Activated T-cell treated with anti-CD3 and anti-CD28 coated beads, Interleukin-2, amount 50 U/mL, for 1 hour (primary cell): Measurements from ENCODE around the gene GABBR1.

Experiments used
- DNase-seq: peaks from one replicate; pipeline ENCODE4 v3.0.0-alpha.2; 2020

Gene GABBR1

DNA sequence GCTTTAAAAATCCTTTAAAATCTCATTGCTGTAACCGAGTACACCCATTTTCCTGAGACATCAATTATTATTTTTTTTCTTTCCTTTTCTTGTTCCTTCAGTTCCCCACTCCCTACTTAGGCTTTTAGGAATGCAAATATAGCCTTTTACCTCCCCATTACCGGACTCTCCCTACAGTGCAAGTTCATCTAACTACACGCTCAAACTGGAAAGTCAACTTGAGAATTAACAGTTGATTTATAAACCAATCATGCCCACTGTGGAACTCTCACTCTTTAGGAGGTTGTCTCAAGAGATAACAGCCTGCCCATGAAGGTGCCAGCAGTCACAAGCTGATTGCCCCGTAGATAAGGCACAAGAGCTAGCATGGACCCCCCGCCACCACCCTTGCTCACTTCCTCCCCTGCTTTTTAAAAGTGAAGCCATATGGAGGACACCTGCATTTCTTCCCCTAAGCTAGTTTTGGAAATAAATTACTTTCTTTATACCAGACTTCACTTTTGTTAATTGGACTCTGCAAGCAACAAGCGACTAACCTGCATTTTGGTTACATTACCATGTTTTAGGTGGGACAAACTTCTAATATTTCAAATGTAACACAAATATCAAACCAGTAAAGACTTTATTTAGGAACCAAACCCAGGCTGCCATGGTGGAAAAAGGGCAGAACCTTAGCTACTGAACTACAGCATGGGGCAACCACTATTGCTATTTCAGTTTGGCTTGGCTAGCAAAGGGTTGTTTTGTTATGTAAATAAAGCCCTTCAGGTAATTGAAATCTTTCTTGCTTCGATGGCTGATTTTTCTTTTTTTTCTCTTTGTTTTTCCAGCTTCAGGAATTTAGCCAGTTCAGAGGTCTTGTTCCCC lies 108.3 kb downstream of the GABBR1 start:
- DNase-seq = no peak

DNA sequence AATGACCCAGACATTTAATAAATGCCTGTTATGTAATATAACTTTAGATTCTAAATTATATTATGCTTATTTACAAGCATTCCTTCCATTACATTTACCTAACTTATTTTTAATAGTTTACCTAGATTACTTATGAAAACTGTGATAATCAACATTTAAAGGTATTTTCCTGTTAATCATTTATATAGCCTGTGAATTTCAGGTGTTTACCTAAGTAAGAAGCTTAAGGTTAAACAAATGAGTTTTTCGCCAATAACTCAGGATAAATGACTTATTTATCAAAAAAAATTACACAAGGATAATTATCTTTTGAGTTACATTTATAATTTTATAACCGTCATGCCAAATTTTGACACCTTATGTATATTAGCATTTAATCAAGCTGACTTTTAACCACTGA lies 108.9 kb downstream of the GABBR1 start:
- DNase-seq = no peak

DNA sequence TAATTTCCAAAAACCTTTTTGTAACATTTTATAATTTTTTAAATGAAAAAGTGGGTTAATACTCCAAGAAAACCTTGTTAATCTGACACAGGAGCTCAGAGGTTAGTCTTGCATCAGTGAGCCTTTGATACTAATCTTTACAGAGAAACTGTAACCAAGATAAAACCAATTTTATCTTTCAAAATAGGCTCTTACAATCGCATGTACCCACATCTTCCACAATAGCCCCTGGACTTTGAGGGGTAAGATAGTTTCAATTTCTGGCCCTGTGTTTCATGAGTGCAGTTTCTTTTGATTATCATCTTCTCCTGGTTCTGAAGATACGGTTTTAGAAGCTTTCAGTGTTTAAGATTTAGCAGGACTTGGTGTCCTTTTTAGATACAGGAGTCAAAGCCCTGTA lies 110.8 kb downstream of the GABBR1 start:
- DNase-seq = no peak

DNA sequence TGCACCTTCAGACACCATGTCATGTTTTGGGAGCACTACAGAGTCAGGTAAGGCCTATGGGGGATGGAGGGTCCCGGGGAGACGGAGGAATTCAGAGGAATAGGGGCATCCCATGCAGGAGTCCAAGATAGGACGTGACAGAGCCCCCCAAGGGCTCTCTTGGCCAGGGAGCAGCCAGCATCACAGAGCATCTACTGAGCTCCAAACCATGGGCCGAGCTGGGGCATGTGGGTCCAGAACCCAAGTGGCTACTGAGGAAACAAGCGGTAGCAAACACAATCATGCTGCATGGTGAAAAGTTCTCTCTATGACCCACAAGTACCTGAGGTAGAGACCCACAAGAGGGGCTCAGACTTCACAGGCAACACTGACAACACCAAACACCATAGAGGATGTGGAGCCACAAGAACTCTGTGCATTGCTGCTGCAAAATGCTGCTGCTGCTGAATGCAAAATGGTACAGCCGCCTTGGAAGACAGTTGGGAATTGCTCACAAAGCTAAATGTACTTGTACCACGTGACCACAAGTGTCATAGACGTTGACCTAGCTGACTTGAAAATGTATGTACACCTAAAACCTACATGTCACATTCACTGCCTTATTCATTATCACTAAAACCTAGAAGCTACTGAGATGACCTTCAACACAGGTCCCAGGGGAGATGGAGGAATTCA lies 111.8 kb downstream of the GABBR1 start:
- no peak for DNase-seq

DNA sequence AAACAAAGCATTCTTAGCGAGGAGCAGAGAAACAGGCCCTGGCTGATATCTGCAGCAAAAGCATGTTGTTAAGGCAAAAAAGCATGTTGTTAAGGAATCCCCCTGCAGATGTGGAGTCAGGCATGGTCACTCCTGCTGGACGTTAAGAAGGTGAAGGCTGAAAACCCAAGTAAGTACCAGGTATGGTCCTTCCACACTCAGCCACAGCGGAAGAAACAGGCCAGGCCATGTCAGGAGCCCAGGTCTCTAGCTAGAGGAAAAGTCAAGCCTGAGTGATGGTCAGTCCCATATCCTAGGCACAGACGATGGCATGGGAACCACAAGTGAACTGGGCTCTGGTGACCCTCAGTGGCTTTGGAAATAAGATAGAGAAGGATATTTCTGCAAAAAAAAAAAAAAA lies 112.8 kb downstream of the GABBR1 start:
- DNase-seq = no peak

DNA sequence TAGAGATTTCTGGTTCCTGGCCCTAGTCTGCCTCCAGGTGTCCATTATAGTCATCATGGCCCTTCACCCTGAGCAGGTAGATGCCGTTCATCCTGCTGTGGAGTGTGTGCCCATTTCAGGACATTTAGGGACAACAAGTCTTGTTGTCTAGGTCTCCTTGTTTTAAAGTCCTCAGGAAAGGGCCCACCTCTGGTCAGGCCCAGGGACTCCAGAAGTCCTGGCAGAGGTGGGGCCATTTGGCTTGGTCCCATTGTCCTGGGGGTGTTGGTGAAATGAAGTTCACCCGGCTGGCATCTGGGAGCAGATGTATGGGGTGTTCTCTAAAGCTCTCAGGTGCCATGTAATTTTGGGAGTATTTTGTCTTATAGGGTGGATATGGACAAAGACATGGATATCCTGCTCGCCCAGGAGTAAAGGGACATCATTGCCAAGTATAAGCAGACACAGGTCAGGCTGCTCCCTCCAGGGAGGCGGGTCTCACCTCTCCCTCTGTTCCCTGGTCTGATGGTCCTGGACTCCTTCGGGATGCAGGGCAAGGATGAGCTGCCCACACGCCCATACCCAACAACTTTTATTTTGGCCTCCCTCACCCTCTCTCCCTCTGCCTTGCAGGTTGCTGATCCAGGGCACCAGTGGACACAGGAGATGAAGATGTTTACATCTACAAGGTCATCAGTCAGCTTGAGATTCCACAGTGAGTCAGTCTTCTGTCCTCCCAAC lies 113.5 kb downstream of the GABBR1 start:
- no peak for DNase-seq

DNA sequence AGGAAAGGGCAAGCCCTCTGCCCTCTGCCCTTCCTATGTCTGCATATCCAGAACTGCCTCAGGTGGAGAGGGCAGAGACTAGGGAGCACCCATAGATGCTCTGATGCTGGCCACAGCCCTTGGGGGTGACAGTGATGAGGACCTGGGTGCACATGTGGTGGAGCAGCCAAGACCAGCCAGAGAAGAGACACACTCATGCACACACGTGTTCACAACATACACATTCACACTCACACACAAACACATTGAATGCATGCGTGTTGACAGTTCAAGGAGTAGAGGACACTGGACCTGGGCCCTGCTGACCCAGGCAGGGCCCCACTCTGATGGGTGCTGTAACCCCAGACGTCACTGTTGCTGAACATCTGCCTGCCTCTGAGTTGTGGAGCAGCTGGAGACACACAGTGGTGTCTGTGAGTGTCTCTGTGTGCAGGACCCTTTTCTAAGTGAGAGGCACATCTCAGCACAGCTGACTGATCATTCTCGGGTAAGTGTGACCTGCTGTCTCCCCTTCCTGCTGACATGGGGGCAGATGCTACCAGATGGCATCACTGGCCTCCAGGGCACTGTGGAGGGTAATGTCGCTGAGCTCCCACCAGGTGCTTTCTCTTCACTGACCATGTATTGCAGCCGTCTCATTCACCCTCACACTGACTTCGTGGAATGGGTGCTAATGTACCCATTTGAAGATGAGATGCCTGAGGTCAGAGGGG lies 115.1 kb downstream of the GABBR1 start:
- DNase-seq = no peak

DNA sequence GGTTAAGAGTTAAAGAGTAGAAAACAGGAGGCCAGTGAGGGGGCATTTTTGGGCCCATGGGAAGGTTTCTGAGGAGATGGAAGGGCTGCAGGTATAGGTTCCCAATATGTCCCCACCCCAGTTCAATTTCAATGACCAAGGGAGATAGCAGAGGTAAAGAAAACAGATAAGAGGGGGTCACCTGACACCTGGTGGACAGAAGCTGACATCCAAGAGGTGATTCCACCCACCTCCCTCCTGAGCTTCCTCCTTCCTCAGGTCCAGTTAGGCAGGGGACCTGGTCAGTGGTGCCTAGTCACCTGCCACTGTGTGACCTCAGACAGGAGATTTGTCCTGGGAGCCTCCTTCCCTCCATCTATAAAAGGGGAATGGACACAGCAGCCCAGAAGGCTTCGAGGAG lies 115.7 kb downstream of the GABBR1 start:
- no peak for DNase-seq

DNA sequence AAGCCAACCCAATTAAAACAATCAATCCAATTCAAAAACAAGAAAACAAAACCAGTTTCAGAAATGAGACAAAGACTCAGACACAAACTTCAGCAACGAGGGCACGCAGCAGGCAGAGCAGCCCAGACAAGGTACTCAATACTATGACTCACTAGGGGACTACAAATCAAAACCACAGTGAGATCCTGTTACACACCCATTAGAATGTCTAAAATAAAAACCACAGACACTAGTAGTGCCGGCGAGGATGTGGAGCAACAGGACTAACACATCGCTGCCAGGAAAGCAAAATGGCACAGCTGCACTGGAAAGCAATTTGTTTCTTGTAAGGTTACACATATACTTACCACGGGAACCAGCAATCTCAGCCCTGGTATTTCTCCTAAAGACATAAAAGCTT lies 116.9 kb downstream of the GABBR1 start:
- no peak for DNase-seq

DNA sequence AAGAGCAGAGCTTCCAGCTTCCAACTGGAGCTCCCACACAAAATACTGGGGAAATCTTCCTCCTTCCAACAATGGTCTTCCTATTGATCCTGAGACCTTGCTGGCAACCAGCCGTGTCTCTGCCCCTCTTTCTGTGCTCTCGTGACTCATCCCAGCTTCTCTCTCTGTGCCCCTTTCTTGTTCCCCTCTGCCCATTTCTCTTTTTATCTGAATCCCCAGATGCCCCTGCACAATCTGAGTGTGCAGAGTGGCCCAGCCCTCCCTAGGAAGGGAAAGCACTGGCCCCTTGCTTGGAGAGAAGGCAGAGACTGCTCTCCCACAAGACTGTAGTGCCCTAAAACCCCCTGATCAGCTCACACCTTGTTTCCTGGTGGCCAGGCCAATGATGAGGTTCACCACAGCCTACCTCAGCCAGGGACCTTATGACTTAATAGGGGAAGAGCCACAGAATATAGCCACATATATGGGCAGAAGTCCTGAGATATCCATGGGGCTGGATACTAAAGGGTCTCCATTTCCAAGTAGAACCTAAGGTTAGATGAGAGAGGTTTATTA lies 122.2 kb downstream of the GABBR1 start:
- no peak for DNase-seq

DNA sequence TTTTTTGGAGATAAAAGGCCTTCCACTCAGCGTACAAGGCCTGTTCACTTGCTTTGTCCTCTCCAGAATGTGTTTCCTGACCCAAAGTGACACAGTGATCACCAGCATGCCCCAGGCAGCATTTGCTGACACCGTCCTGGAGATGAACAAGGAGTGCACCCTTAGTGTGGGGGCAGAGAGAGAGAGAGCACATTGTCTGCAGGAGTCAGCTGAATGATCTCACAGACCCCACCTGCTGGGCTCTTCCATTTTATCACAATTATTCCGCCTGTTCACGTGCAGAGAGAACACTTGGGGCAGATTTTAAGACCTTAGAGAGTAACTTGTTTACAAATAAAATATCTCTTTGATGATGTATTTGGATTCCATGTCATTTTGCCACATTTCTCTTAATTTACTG lies 122.8 kb downstream of the GABBR1 start:
- no peak for DNase-seq
